DND-41 (cell line): ENCODE measurements around the gene MEPCE.

Source experiments
- ATAC-seq: fragments of 200-7000 bp; cut with Tn5 transposase; 3 replicates; pipeline ENCODE4 v1.9.1; 2021; ENCODE audit warnings: low read depth; ENCODE audit not compliant: insufficient read depth
- DNase-seq: peaks from one replicate; pipeline ENCODE4 v3.0.0-alpha.2; 2020
- H2AFZ ChIP-seq: 2 replicates; pipeline ENCODE4 v1.6.0; 2012; ENCODE audit warnings: low read depth, low read length
- H3K27ac ChIP-seq: 2 replicates; pipeline ENCODE4 v1.5.1; 2012; ENCODE audit warnings: low read length, inconsistent platforms
- H3K27me3 ChIP-seq: fragments of 200-600 bp; sonication (generic); 2 replicates; pipeline ENCODE4 v1.6.0; 2012; ENCODE audit warnings: low read length, mild to moderate bottlenecking, inconsistent platforms; ENCODE audit not compliant: insufficient read depth, poor library complexity
- H3K36me3 ChIP-seq: 2 replicates; pipeline ENCODE4 v1.5.1; 2012; ENCODE audit warnings: low read length, inconsistent platforms; ENCODE audit not compliant: insufficient read depth
- H3K4me1 ChIP-seq: 2 replicates; pipeline ENCODE4 v1.5.1; 2012; ENCODE audit warnings: mild to moderate bottlenecking, low read length; ENCODE audit not compliant: insufficient read depth
- H3K4me2 ChIP-seq: 2 replicates; pipeline ENCODE4 v1.6.0; 2012; ENCODE audit warnings: mild to moderate bottlenecking, moderate library complexity, low read length, inconsistent platforms; ENCODE audit not compliant: insufficient read depth
- H3K4me3 ChIP-seq, 2 experiments: fragments of 200-600 bp in 1 of 2; shearing (Covaris generic) in 1 of 2; 2 replicates each; pipeline ENCODE4 v1.5.1; 2012 to 2016; ENCODE audit warnings: inconsistent platforms in 2 of 2, low read length in 2 of 2, mild to moderate bottlenecking in 2 of 2, low read depth in 1 of 2, moderate library complexity in 1 of 2
- H3K79me2 ChIP-seq: 2 replicates; pipeline ENCODE4 v1.6.0; 2012; ENCODE audit warnings: low read length, inconsistent platforms; ENCODE audit not compliant: insufficient read depth
- H3K9ac ChIP-seq: 2 replicates; pipeline ENCODE4 v1.6.0; 2012; ENCODE audit warnings: low read depth, mild to moderate bottlenecking, inconsistent platforms, low read length, moderate library complexity
- H3K9me3 ChIP-seq: 2 replicates; pipeline ENCODE4 v1.5.1; 2012; ENCODE audit warnings: low read length, moderate library complexity, mild to moderate bottlenecking, inconsistent platforms; ENCODE audit not compliant: insufficient read depth, severe bottlenecking
- H4K20me1 ChIP-seq: 2 replicates; pipeline ENCODE4 v1.6.0; 2012; ENCODE audit warnings: low read length; ENCODE audit not compliant: insufficient read depth
- EZH2 ChIP-seq: IDR thresholded peaks from 3 replicates; pipeline ENCODE4 v1.6.1; 2012; ENCODE audit warnings: borderline replicate concordance, low read depth, mild to moderate bottlenecking, moderate library complexity, low read length, inconsistent platforms; ENCODE audit not compliant: severe bottlenecking
- TF ChIP-seq, protein P1 (sequence below): IDR thresholded peaks from 2 replicates; pipeline ENCODE4 v1.5.1; 2012; ENCODE audit warnings: borderline replicate concordance, low read length, moderate library complexity, mild to moderate bottlenecking; ENCODE audit not compliant: poor library complexity, severe bottlenecking; ENCODE audit errors: extremely low read depth

MEPCE gene

DNA sequence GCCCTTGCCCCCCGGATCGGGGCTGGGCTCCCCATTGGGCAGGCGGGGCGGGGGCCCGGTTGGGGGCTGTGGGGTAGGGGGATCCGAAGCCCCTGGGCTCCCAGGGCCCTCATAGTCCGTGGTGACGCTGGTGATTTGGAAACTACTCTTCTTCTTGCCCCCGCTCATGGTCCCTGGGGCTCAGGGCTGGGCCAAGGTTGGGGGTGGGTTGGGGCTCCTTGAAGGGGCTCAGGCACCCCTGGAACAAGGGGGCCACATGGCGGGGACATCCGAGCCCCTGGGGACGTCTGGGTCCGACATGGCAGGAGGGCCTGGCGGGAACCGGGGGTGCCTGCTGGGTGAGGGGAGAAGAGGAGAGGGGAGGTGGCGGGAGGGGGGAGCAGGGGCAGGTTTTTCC, 48.2 kb downstream of the MEPCE start:
- H3K9ac ChIP-seq = peak overlapping the region; percentile 93
- no peaks in the 10 kb centered on the region for H3K27me3 ChIP-seq
- DNase-seq = no peak
- peak overlapping the region; percentile 90 for H3K27ac ChIP-seq
- H2AFZ ChIP-seq = no peak overlapping the region
- peaks cover 40% of the 10 kb centered on the region for H3K4me1 ChIP-seq
- H3K4me3 ChIP-seq = peak overlapping the region; percentile 88 to 89; a peak in 3 of 4 replicates
- peaks cover 44% of the 10 kb centered on the region for H3K36me3 ChIP-seq
- peaks cover 45% of the 10 kb centered on the region for H3K79me2 ChIP-seq
- ATAC-seq = no peak
- peak overlapping the region; percentile 84 for H3K4me2 ChIP-seq
- no peaks in the 10 kb centered on the region for H3K9me3 ChIP-seq
- TF ChIP-seq, protein P1, sequence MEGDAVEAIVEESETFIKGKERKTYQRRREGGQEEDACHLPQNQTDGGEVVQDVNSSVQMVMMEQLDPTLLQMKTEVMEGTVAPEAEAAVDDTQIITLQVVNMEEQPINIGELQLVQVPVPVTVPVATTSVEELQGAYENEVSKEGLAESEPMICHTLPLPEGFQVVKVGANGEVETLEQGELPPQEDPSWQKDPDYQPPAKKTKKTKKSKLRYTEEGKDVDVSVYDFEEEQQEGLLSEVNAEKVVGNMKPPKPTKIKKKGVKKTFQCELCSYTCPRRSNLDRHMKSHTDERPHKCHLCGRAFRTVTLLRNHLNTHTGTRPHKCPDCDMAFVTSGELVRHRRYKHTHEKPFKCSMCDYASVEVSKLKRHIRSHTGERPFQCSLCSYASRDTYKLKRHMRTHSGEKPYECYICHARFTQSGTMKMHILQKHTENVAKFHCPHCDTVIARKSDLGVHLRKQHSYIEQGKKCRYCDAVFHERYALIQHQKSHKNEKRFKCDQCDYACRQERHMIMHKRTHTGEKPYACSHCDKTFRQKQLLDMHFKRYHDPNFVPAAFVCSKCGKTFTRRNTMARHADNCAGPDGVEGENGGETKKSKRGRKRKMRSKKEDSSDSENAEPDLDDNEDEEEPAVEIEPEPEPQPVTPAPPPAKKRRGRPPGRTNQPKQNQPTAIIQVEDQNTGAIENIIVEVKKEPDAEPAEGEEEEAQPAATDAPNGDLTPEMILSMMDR = no peak
- TF ChIP-seq EZH2 = no peak
- H4K20me1 ChIP-seq = peaks cover 30% of the 10 kb centered on the region

DNA sequence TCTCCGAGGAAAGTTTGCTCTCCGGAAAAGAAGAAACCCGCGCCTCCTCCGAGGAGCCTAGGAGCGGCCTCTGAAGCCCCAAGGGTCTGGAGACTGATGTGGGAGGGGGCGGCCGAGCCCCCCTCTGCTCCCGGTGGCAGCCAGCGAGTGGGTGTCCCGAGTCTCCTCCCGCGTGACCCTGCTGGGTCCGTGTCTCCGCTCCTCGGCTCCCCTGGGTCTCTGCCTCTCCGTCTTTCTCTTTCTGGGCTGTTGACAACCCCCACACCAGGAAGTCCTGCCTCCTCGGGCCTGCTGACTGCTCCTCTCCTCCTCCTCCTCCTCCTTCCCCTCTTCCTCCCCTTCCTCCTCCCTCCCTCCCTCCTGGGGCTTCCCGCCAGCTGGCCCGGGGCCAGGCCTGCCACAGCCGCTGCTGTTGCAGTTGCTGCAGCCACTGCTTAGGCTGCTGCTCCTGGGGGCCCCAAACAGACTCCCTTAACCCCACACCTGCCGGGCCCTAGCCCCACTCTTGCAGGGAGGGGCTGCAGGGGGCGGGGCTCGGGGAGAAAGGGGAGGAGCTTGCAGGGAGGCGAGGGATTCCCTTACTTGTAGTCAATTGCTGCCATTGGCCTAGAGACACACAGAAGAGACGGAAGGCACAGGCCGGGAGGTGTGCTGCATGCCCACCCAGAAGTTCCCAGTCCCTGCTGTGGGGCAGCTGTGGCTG, 49.5 kb downstream of the MEPCE start, which contains the start of gene TSC22D4:
Gene TSC22D4 (minus strand): TSS at position 257 of the 703 bp plus-strand sequence. CDS start 1,176 bp downstream, outside the sequence.
- peaks cover 45% of the 10 kb centered on the region for H3K79me2 ChIP-seq
- no peak for TF ChIP-seq EZH2
- TF ChIP-seq, protein P1 = no peak

DNA sequence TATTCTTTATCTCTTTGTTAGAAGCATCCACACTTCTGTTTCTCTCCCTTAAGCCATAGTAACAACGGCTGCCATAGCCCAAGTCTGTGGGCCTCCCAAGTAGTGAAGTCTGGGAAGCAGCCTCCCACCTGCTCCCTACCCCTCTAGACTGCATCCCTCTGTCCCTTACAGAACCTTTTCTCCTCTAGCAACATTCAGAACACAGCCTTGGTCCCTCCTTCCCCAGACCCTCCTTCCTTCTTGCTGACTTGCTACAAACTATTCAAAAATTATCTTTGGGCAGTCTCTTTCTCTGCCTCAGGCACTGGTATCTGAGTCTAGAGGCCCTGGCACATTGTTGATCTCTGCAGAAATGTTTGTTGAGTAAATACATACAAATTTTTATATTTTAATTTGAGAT, 51.8 kb downstream of the MEPCE start:
- peaks cover 28% of the 10 kb centered on the region for H3K79me2 ChIP-seq
- ATAC-seq = no peak
- no peaks in the 10 kb centered on the region for H3K9me3 ChIP-seq
- no peak for DNase-seq
- H2AFZ ChIP-seq = no peak overlapping the region
- peaks cover 7% of the 10 kb centered on the region for H3K27me3 ChIP-seq
- H3K27ac ChIP-seq = no peak overlapping the region
- peaks cover 35% of the 10 kb centered on the region for H3K4me1 ChIP-seq
- H3K9ac ChIP-seq = no peak overlapping the region
- H3K36me3 ChIP-seq = peaks cover 12% of the 10 kb centered on the region; the same call in 1 of the 2 replicates
- H4K20me1 ChIP-seq = peaks cover 18% of the 10 kb centered on the region
- no peak overlapping the region for H3K4me2 ChIP-seq
- TF ChIP-seq EZH2 = no peak
- TF ChIP-seq, protein P1 = no peak
- H3K4me3 ChIP-seq = no peak overlapping the region

More for the DNA sequence above, 49.5 kb downstream of the MEPCE start, which contains the start of gene TSC22D4:
- Histone ChIP-seq H3K4me2 (peak within 1 kb of the TSS; percentile 84), H3K9ac (peak within 1 kb of the TSS; percentile 93), H2AFZ (peak within 1 kb of the TSS; percentile 74), H3K4me1 (peaks cover 47% of the 10 kb centered on the region), H4K20me1 (peaks cover 27% of the 10 kb centered on the region), H3K4me3 (peak within 1 kb of the TSS; percentile 88 to 89), H3K27me3 (peaks cover 4% of the 10 kb centered on the region), H3K27ac (peak within 1 kb of the TSS; percentile 90), H3K9me3 (no peaks in the 10 kb centered on the region), H3K36me3 (peaks cover 35% of the 10 kb centered on the region)
- ATAC-seq = peak; percentile 81
- DNase-seq = peak; percentile 99
